AG09309 (cell line): ENCODE results near the gene MIER2.
A peak's percentile ranks its signal among the peaks of the same experiment; 100 is the strongest.
"Not testable (repeated sequence)": the region's sequence is repeated elsewhere in the genome, so short reads cannot be mapped to it uniquely, and the experiment has no call there.

Source experiments
- DNase-seq: peaks from one replicate; pipeline ENCODE4 v3.0.0-alpha.2; 2010; ENCODE audit warnings: low read depth
- H3K4me3 ChIP-seq: 2 replicates; pipeline ENCODE4 v1.5.1; 2011; ENCODE audit warnings: mild to moderate bottlenecking, low read depth, low read length, moderate library complexity; ENCODE audit not compliant: control insufficient read depth
- CTCF ChIP-seq: IDR thresholded peaks from 2 replicates; pipeline ENCODE4 v1.5.1; 2011; ENCODE audit warnings: mild to moderate bottlenecking, low read depth, low read length, inconsistent platforms; ENCODE audit not compliant: insufficient read depth, control insufficient read depth; ENCODE audit errors: missing control alignments

The MIER2 gene

GRCh38 chr19:362154-362553 is 17.6 kb upstream of the MIER2 start:
- DNase-seq = no peak
- no peak overlapping the region for H3K4me3 ChIP-seq
- TF ChIP-seq CTCF = no peak

DNA sequence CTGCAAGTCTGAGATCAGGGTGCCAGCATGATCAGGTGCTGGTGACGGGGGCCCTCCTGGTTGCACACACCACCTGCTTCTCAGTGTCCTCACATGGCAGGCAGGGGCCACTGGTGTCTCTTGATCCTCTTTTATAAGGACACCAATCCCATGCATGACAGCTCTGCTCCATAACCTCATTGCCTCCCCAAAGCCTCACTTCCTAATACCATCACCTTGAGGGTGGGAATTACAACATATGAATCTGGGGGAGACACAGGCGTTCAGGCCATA is 15.0 kb upstream of the MIER2 start:
- H3K4me3 ChIP-seq = no peak overlapping the region
- DNase-seq = no peak
- TF ChIP-seq CTCF = no peak

DNA sequence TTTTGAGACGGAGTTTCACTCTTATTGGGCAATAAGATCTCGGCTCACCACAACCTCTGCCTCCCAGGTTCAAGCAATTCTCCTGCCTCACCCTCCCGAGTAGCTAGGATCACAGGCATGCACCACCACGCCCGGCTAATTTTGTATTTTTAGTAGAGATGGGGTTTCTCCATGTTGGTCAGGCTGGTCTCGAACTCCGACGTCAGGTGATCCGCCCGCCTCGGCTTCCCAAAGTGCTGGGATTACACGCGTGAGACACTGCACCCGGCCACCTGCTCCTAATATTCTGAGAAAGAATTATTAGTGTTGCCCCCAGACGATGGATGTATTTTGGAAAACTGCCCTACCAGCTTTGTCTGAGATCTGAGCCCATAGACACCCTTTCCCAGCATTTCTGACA is 10.9 kb upstream of the MIER2 start:
- H3K4me3 ChIP-seq, DNase-seq: not testable (repeated sequence)

DNA sequence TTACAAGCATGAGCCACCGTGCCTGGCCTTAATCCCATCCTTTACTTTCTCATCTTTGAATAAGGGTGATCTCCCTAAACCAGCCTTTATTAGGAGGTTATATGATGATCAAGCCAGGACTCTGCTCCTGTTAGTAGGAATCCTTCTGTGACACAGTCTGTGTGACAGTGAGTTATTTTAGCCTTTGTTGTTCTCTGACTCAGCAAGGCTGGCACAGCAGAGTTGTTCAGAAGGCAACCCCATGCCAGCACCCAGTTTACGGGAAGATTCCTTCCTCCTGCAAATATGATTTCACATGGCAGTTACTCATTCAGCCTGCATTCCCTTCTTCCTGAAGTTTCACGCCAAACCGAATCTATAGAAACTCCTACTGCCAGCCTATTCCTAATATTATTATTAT is 10.5 kb upstream of the MIER2 start:
- TF ChIP-seq CTCF = no peak
- DNase-seq = no peak
- no peak overlapping the region for H3K4me3 ChIP-seq

GRCh38 chr19:351976-352625 is 7.5 kb upstream of the MIER2 start:
- H3K4me3 ChIP-seq = no peak overlapping the region
- TF ChIP-seq CTCF = no peak
- no peak for DNase-seq

GRCh38 chr19:347946-348861 is 3.6 kb upstream of the MIER2 start:
- no peak overlapping the region for H3K4me3 ChIP-seq
- TF ChIP-seq CTCF = peak; percentile 7
- no peak for DNase-seq

DNA sequence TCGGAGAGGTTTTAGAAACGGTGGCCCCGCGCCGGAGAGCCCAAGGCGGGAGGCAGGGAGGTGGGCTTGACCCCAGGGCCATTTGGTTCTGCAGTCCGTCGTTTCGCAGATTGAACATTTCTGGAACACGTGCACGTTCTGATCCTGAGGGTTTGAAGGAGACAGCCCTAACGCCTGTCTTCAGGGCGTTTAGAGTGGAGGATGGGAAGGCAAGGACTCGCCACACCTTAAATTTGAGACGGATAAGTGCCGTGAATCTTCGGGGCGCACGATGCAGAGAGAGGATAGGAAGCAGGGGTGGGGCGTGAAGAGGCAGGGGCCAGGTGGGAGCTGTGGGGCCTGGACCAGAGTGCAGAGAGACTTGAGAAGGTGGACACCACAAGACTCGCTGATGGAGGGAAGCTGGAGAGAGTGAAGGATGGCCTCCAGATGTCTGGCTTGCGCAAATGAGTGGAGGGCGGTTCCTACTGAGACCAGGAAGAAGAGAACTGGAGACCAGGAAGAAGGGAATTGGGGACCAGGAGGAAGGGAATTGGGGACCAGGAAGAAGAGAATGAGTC is 804 bp upstream of the MIER2 start:
- TF ChIP-seq CTCF = no peak
- no peak overlapping the region; the same call in 1 of the 2 replicates for H3K4me3 ChIP-seq
- DNase-seq = no peak
